Measurements from ENCODE around the gene SULT6B1. TPM values are rescaled to one million over a fixed set of nuclear protein-coding genes. Genes with fewer than 3 reads are reported as not detected.

Gene SULT6B1
- not detected in 5 replicates for total RNA-seq (2022; extraction: Qiagen RNA extraction)

GRCh38 chr2:37188570-37188969, at the start of gene SULT6B1:
Gene SULT6B1, minus strand, starts transcription at chr2:37188670. Its CDS starts 30 bp downstream, at chr2:37188640.

GRCh38 chr2:37231241-37232130, 43.0 kb upstream of the SULT6B1 start, which contains the start of the genes CEBPZ and NDUFAF7:
Gene CEBPZ, minus strand, starts transcription at chr2:37231596. Its CDS starts 29 bp downstream, at chr2:37231567.
Gene NDUFAF7, plus strand, starts transcription at chr2:37231658. Its CDS starts 48 bp downstream, at chr2:37231706.

GRCh38 chr2:37196320-37197195, 8.1 kb upstream of the SULT6B1 start, which contains the start of gene CEBPZOS:
Gene CEBPZOS, plus strand, starts transcription at chr2:37196496. Its CDS starts 3,209 bp downstream, at chr2:37199705.

GRCh38 chr2:37156857-37157714, 31.4 kb downstream of the SULT6B1 start, which contains the start of gene EIF2AK2:
Gene EIF2AK2, minus strand, starts transcription at chr2:37156980. Its CDS starts 9,174 bp downstream, at chr2:37147806.

Other genes starting within 250 kb of the SULT6B1 start
- 10.7 to 19.7 TPM (median 16.9 TPM) in 5 replicates for gene STRN, start 222.1 kb downstream of the SULT6B1 start, total RNA-seq (2022; extraction: Qiagen RNA extraction)
- gene HEATR5B, start 104.3 kb downstream of the SULT6B1 start, total RNA-seq (2022; extraction: Qiagen RNA extraction): 5.6 to 8.3 TPM (median 7.3 TPM) in 5 replicates
- gene GPATCH11, start 104.2 kb downstream of the SULT6B1 start, total RNA-seq (2022; extraction: Qiagen RNA extraction): 8.0 to 11.7 TPM (median 9.5 TPM) in 5 replicates
- gene EIF2AK2, start 31.7 kb downstream of the SULT6B1 start, total RNA-seq (2022; extraction: Qiagen RNA extraction): 17.5 to 28.4 TPM (median 24.9 TPM) in 5 replicates
- 39.4 to 43.5 TPM (median 41.6 TPM) in 5 replicates for gene CEBPZOS, start 7.8 kb upstream of the SULT6B1 start, total RNA-seq (2022; extraction: Qiagen RNA extraction)
- gene CEBPZ, start 42.9 kb upstream of the SULT6B1 start, total RNA-seq (2022; extraction: Qiagen RNA extraction): 62.3 to 107 TPM (median 71.2 TPM) in 5 replicates
- 18.1 to 20.6 TPM (median 19.8 TPM) in 5 replicates for gene NDUFAF7, start 43.0 kb upstream of the SULT6B1 start, total RNA-seq (2022; extraction: Qiagen RNA extraction)
- 8.5 to 14.0 TPM (median 11.7 TPM) in 5 replicates for gene PRKD3, start 136.2 kb upstream of the SULT6B1 start, total RNA-seq (2022; extraction: Qiagen RNA extraction)
- gene QPCT, start 156.0 kb upstream of the SULT6B1 start, total RNA-seq (2022; extraction: Qiagen RNA extraction): 16.9 to 19.5 TPM (median 18.4 TPM) in 5 replicates